Measurements from ENCODE around the gene CCDC40. TPM values are rescaled to one million over a fixed set of nuclear protein-coding genes. Genes with fewer than 3 reads are reported as not detected.

The CCDC40 gene
- total RNA-seq, 3 donors from 2014 or later = 7.4 to 11.8 (median 11.6) TPM

DNA sequence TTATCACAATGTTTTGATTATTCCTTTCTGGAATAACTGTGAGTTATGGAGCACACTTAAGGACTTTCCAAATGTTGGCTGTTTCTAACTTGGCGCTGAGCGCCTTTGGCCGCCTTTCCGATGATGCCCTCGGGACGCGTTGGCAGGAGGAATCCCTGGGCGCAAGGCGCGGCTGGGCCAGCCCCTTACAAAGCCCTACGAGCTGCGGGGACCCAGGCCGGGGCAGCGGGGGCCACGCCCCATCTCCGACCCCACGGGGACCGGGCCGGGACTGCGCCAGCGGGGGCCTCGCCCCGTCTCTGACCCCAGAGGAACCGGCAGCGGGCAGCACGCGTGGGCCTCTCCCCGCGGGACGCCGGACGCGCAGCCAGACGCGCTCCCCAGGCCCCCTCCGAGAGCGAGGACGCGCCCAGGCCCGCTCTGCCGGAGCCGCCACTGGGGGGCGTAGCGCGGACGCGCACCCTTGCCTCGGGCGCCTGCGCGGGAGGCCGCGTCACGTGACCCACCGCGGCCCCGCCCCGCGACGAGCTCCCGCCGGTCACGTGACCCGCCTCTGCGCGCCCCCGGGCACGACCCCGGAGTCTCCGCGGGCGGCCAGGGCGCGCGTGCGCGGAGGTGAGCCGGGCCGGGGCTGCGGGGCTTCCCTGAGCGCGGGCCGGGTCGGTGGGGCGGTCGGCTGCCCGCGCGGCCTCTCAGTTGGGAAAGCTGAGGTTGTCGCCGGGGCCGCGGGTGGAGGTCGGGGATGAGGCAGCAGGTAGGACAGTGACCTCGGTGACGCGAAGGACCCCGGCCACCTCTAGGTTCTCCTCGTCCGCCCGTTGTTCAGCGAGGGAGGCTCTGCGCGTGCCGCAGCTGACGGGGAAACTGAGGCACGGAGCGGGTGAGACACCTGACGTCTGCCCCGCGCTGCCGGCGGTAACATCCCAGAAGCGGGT is 64.8 kb downstream of the CCDC40 start, which contains the start of gene GAA:
TSS of gene GAA (plus strand) at position 571 of the 935 bp plus-strand sequence. CDS start 3,006 bp downstream, outside the sequence.
- TF ChIP-seq POLR2AphosphoS5 (IDR thresholded peaks at IDR 0.05) = peak in 1 of 3 donors; percentile 72
- TF ChIP-seq POLR2A (IDR thresholded peaks at IDR 0.05) = no peak
- peak in 2 of 3 donors; percentile 50 to 95 for TF ChIP-seq CTCF (IDR thresholded peaks at IDR 0.05)
- intact Hi-C loops (cut with DNase I; ENCODE audit: low total_unique reads) = no loop called here
- H3K4me1 ChIP-seq = peaks cover 10% of the 10 kb centered on the region in 2 donors
- peak within 1 kb of the TSS; percentile 83 to 96 for H3K27ac ChIP-seq
- no peaks in the 10 kb centered on the region for H3K36me3 ChIP-seq
- peak within 1 kb of the TSS; percentile 81 to 88 (median 84) for H3K4me3 ChIP-seq
- H3K27me3 ChIP-seq = no peaks in the 10 kb centered on the region
- DNase-seq (ENCODE audit: low spot score in 2 of 2) = peak; percentile 70 to 78
- H3K9me3 ChIP-seq = no peaks in the 10 kb centered on the region

DNA sequence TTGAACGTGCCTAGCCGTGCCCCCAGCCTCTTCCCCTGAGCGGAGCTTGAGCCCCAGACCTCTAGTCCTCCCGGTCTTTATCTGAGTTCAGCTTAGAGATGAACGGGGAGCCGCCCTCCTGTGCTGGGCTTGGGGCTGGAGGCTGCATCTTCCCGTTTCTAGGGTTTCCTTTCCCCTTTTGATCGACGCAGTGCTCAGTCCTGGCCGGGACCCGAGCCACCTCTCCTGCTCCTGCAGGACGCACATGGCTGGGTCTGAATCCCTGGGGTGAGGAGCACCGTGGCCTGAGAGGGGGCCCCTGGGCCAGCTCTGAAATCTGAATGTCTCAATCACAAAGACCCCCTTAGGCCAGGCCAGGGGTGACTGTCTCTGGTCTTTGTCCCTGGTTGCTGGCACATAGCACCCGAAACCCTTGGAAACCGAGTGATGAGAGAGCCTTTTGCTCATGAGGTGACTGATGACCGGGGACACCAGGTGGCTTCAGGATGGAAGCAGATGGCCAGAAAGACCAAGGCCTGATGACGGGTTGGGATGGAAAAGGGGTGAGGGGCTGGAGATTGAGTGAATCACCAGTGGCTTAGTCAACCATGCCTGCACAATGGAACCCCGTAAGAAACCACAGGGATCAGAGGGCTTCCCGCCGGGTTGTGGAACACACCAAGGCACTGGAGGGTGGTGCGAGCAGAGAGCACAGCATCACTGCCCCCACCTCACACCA is 65.7 kb downstream of the CCDC40 start:
- no peak for DNase-seq (ENCODE audit: low spot score in 2 of 2)
- Histone ChIP-seq H3K9me3 (no peaks in the 10 kb centered on the region), H3K27ac (peak overlapping the region; percentile 83 to 96), H3K4me3 (peak overlapping the region; percentile 81 to 88 (median 84)), H3K4me1 (peaks cover 10% of the 10 kb centered on the region in 2 donors), H3K36me3 (no peaks in the 10 kb centered on the region), H3K27me3 (no peaks in the 10 kb centered on the region)
- intact Hi-C loops (cut with DNase I; ENCODE audit: low total_unique reads) = no loop called here
- TF ChIP-seq POLR2A (IDR thresholded peaks at IDR 0.05) (no peak), CTCF (IDR thresholded peaks at IDR 0.05) (no peak), POLR2AphosphoS5 (IDR thresholded peaks at IDR 0.05) (no peak)

DNA sequence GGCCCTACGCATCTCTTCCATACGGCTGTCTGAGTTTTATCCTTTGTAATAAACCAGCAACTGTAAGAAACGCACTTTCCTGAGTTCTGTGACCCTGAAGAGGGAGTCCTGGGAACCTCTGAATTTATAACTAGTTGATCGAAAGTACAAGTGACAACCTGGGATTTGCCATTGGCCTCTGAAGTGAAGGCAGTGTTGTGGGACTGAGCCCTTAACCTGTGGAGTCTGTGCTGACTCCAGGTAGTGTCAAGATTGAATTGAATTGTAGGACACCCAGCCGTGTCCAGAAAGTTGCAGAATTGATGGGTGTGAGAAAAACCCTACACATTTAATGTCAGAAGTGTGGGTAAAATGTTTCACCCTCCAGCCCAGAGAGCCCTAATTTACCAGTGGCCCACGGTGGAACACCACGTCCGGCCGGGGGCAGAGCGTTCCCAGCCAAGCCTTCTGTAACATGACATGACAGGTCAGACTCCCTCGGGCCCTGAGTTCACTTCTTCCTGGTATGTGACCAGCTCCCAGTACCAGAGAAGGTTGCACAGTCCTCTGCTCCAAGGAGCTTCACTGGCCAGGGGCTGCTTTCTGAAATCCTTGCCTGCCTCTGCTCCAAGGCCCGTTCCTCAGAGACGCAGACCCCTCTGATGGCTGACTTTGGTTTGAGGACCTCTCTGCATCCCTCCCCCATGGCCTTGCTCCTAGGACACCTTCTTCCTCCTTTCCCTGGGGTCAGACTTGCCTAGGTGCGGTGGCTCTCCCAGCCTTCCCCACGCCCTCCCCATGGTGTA is 66.4 kb downstream of the CCDC40 start:
- Histone ChIP-seq H3K4me3 (peak overlapping the region in 2 of 3 donors; percentile 81 to 84), H3K27me3 (no peaks in the 10 kb centered on the region), H3K9me3 (no peaks in the 10 kb centered on the region), H3K4me1 (peaks cover 10% of the 10 kb centered on the region in 2 donors), H3K36me3 (no peaks in the 10 kb centered on the region), H3K27ac (peak overlapping the region; percentile 83 to 96)
- DNase-seq (ENCODE audit: low spot score in 2 of 2) = peak in 1 of 2 donors; percentile 66
- intact Hi-C loops (cut with DNase I; ENCODE audit: low total_unique reads) = no loop called here
- TF ChIP-seq CTCF (IDR thresholded peaks at IDR 0.05) (no peak), POLR2A (IDR thresholded peaks at IDR 0.05) (no peak), POLR2AphosphoS5 (IDR thresholded peaks at IDR 0.05) (no peak)

GRCh38 chr17:80103449-80104085 is 67.1 kb downstream of the CCDC40 start:
- TF ChIP-seq CTCF (IDR thresholded peaks at IDR 0.05) (no peak), POLR2A (IDR thresholded peaks at IDR 0.05) (no peak), POLR2AphosphoS5 (IDR thresholded peaks at IDR 0.05) (no peak)
- Histone ChIP-seq H3K27ac (peak overlapping the region in 1 of 2 donors; percentile 96), H3K9me3 (no peaks in the 10 kb centered on the region), H3K4me3 (no peak overlapping the region), H3K27me3 (no peaks in the 10 kb centered on the region), H3K36me3 (no peaks in the 10 kb centered on the region), H3K4me1 (peaks cover 10% of the 10 kb centered on the region in 2 donors)
- intact Hi-C loops (cut with DNase I; ENCODE audit: low total_unique reads) = no loop called here
- no peak for DNase-seq (ENCODE audit: low spot score in 2 of 2)
